ENCODE data around the gene PRR5. TPM values are rescaled to one million over a fixed set of nuclear protein-coding genes. Genes with fewer than 3 reads are reported as not detected.

The PRR5 gene
- total RNA-seq, 1 donor from 2014 or later = 17.2 TPM

DNA sequence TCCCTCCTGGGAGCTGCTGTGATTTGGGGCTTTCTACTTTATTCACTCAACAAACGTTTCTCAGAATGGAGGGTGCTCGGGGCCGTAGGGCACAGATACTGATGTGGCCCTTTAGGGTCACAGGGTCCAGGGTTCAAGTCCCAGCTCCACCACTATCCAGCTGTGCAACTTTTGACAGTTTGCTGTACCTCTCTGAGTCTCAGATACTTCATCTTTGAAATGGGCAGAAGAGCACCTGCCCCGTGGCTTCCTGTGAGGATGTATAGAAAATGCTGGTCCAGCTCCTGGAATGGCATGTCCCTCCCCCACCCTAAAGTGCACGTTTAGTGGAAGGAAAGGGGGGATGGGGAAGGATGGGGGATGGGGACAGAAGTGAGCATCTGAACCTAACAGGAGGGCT lies 21.9 kb upstream of the PRR5 start:
- Histone ChIP-seq H3K9me3 (ENCODE audit: control insufficient read depth in 3 of 3, low read length in 3 of 3) (no peaks in the 10 kb centered on the region), H3K4me3 (ENCODE audit: low read length in 3 of 3) (no peak overlapping the region), H3K9ac (ENCODE audit: low read depth in 1 of 3, low read length in 3 of 3) (no peak overlapping the region), H3K27ac (ENCODE audit: low read depth, low read length) (no peak overlapping the region), H3K4me1 (ENCODE audit: control insufficient read depth in 3 of 3, insufficient read depth in 3 of 3, low read length in 3 of 3) (peaks cover 4 to 14% (median 6%) of the 10 kb centered on the region in 3 donors), H3K27me3 (ENCODE audit: control insufficient read depth in 3 of 3, insufficient read depth in 3 of 3, low read length in 3 of 3) (peaks cover 0 to 8% (median 3%) of the 10 kb centered on the region in 3 donors), H3K36me3 (ENCODE audit: control insufficient read depth in 3 of 3, insufficient read depth in 3 of 3, low read length in 3 of 3) (no peaks in the 10 kb centered on the region)

GRCh38 chr22:44680481-44680894 lies 21.5 kb upstream of the PRR5 start:
- Histone ChIP-seq H3K9ac (ENCODE audit: low read depth in 1 of 3, low read length in 3 of 3) (no peak overlapping the region), H3K4me3 (ENCODE audit: low read length in 3 of 3) (no peak overlapping the region), H3K27me3 (ENCODE audit: control insufficient read depth in 3 of 3, insufficient read depth in 3 of 3, low read length in 3 of 3) (peaks cover 0 to 8% (median under 1%) of the 10 kb centered on the region in 3 donors), H3K27ac (ENCODE audit: low read depth, low read length) (no peak overlapping the region), H3K36me3 (ENCODE audit: control insufficient read depth in 3 of 3, insufficient read depth in 3 of 3, low read length in 3 of 3) (no peaks in the 10 kb centered on the region), H3K4me1 (ENCODE audit: control insufficient read depth in 3 of 3, insufficient read depth in 3 of 3, low read length in 3 of 3) (peaks cover 4 to 18% (median 7%) of the 10 kb centered on the region in 3 donors), H3K9me3 (ENCODE audit: control insufficient read depth in 3 of 3, low read length in 3 of 3) (no peaks in the 10 kb centered on the region)

DNA sequence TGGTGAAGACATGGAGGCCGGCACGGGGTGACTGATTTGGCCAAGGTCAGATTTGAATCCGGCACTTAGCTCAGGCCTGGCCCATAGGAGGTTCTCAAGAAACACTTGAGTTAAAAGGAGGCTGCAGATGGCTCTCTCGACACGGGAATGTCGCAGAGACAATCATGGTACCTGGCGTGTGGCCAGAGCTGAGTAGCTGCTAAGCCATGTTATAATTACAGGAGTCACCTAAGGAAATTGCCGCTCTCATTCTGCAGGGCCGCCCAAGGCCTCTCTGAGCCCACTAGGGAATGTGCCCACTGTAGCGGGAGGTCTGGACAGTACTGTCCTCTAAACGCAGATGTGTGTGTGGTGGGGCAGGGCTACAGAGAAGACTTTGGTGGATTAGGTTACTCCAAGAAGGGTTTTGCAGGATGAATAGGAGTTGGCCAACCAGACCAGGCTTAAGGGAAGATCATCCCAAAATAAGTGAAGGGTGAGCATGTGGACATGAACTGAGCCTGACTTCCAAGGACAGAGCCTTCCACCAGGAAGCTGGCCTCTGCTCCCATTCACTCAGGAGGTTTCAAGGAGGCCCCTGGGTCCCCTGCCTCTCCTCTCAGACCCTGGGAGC lies 19.3 kb upstream of the PRR5 start:
- Histone ChIP-seq H3K4me3 (ENCODE audit: low read length in 3 of 3) (no peak overlapping the region), H3K4me1 (ENCODE audit: control insufficient read depth in 3 of 3, insufficient read depth in 3 of 3, low read length in 3 of 3) (peaks cover 4 to 12% (median 6%) of the 10 kb centered on the region in 3 donors), H3K36me3 (ENCODE audit: control insufficient read depth in 3 of 3, insufficient read depth in 3 of 3, low read length in 3 of 3) (no peaks in the 10 kb centered on the region), H3K9me3 (ENCODE audit: control insufficient read depth in 3 of 3, low read length in 3 of 3) (no peaks in the 10 kb centered on the region), H3K9ac (ENCODE audit: low read depth in 1 of 3, low read length in 3 of 3) (no peak overlapping the region), H3K27ac (ENCODE audit: low read depth, low read length) (no peak overlapping the region), H3K27me3 (ENCODE audit: control insufficient read depth in 3 of 3, insufficient read depth in 3 of 3, low read length in 3 of 3) (no peaks in the 10 kb centered on the region)

DNA sequence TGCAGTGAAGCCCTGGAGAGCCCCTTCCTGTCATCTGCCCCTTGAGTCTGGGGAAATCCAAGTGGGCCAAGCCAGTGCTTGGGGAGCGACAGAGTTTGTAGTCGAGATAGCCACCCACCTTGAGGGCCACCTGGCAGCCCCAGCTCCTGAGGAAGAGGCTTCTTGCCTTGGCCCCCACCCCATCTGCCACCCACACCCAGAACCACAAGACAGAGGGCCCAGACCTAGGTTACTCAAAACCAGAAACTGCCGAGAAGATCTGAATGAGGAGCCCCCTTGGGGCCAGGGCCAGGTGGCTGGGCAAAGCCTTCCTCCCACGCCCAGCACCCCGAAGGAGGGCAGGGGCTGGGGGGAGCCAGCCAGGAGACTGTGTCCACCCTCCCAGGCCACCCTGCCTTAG lies 18.8 kb upstream of the PRR5 start:
- H3K27ac ChIP-seq (ENCODE audit: low read depth, low read length) = no peak overlapping the region
- no peaks in the 10 kb centered on the region for H3K36me3 ChIP-seq (ENCODE audit: control insufficient read depth in 3 of 3, insufficient read depth in 3 of 3, low read length in 3 of 3)
- no peak overlapping the region for H3K9ac ChIP-seq (ENCODE audit: low read depth in 1 of 3, low read length in 3 of 3)
- H3K27me3 ChIP-seq (ENCODE audit: control insufficient read depth in 3 of 3, insufficient read depth in 3 of 3, low read length in 3 of 3) = peaks cover 0 to 1% (median 0%) of the 10 kb centered on the region in 3 donors
- no peaks in the 10 kb centered on the region for H3K9me3 ChIP-seq (ENCODE audit: control insufficient read depth in 3 of 3, low read length in 3 of 3)
- peaks cover 4 to 12% (median 6%) of the 10 kb centered on the region in 3 donors for H3K4me1 ChIP-seq (ENCODE audit: control insufficient read depth in 3 of 3, insufficient read depth in 3 of 3, low read length in 3 of 3)
- H3K4me3 ChIP-seq (ENCODE audit: low read length in 3 of 3) = no peak overlapping the region

DNA sequence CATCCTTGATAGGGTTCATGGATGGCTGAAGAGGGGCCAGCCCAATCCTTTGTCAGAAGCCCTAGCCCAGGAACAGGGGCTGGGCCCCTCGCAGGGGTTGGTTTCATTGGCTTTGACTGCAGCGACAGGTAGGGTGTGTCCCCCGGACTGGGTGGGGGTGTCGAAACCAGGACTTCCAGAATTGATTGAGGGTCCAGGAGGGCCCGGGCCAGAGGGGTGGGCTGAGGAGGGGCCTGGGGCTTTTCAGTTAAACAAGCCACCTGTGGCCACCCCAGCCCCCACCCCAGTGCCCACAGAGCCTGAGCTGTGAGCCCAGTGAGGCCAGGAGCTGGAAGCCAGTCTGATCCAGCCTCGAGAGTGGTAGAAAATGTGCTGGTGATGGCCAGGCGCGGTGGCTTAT lies 18.1 kb upstream of the PRR5 start:
- peaks cover 4 to 12% (median 6%) of the 10 kb centered on the region in 3 donors for H3K4me1 ChIP-seq (ENCODE audit: control insufficient read depth in 3 of 3, insufficient read depth in 3 of 3, low read length in 3 of 3)
- H3K4me3 ChIP-seq (ENCODE audit: low read length in 3 of 3) = no peak overlapping the region
- no peak overlapping the region for H3K9ac ChIP-seq (ENCODE audit: low read depth in 1 of 3, low read length in 3 of 3)
- no peaks in the 10 kb centered on the region for H3K36me3 ChIP-seq (ENCODE audit: control insufficient read depth in 3 of 3, insufficient read depth in 3 of 3, low read length in 3 of 3)
- H3K9me3 ChIP-seq (ENCODE audit: control insufficient read depth in 3 of 3, low read length in 3 of 3) = no peaks in the 10 kb centered on the region
- H3K27ac ChIP-seq (ENCODE audit: low read depth, low read length) = no peak overlapping the region
- H3K27me3 ChIP-seq (ENCODE audit: control insufficient read depth in 3 of 3, insufficient read depth in 3 of 3, low read length in 3 of 3) = peaks cover 0 to 3% (median 0%) of the 10 kb centered on the region in 3 donors

- Histone ChIP-seq H3K27ac (ENCODE audit: low read depth, low read length) (no peak overlapping the region), H3K9ac (ENCODE audit: low read depth in 1 of 3, low read length in 3 of 3) (no peak overlapping the region)
Observed at GRCh38 chr22:44684506-44685383, 17.3 kb upstream of the PRR5 start.

GRCh38 chr22:44685384-44686056 lies 16.5 kb upstream of the PRR5 start:
- Histone ChIP-seq H3K9ac (ENCODE audit: low read depth in 1 of 3, low read length in 3 of 3) (no peak overlapping the region), H3K9me3 (ENCODE audit: control insufficient read depth in 3 of 3, low read length in 3 of 3) (no peaks in the 10 kb centered on the region), H3K36me3 (ENCODE audit: control insufficient read depth in 3 of 3, insufficient read depth in 3 of 3, low read length in 3 of 3) (no peaks in the 10 kb centered on the region), H3K27ac (ENCODE audit: low read depth, low read length) (no peak overlapping the region), H3K4me3 (ENCODE audit: low read length in 3 of 3) (no peak overlapping the region), H3K4me1 (ENCODE audit: control insufficient read depth in 3 of 3, insufficient read depth in 3 of 3, low read length in 3 of 3) (peaks cover 4 to 12% (median 6%) of the 10 kb centered on the region in 3 donors), H3K27me3 (ENCODE audit: control insufficient read depth in 3 of 3, insufficient read depth in 3 of 3, low read length in 3 of 3) (peaks cover 0 to 3% (median 0%) of the 10 kb centered on the region in 3 donors)

More at GRCh38 chr22:44684506-44685383, 17.3 kb upstream of the PRR5 start:
- no peaks in the 10 kb centered on the region for H3K9me3 ChIP-seq (ENCODE audit: control insufficient read depth in 3 of 3, low read length in 3 of 3)
- H3K4me3 ChIP-seq (ENCODE audit: low read length in 3 of 3) = no peak overlapping the region
- peaks cover 0 to 3% (median 0%) of the 10 kb centered on the region in 3 donors for H3K27me3 ChIP-seq (ENCODE audit: control insufficient read depth in 3 of 3, insufficient read depth in 3 of 3, low read length in 3 of 3)
- H3K36me3 ChIP-seq (ENCODE audit: control insufficient read depth in 3 of 3, insufficient read depth in 3 of 3, low read length in 3 of 3) = no peaks in the 10 kb centered on the region
- H3K4me1 ChIP-seq (ENCODE audit: control insufficient read depth in 3 of 3, insufficient read depth in 3 of 3, low read length in 3 of 3) = peaks cover 4 to 12% (median 6%) of the 10 kb centered on the region in 3 donors

DNA sequence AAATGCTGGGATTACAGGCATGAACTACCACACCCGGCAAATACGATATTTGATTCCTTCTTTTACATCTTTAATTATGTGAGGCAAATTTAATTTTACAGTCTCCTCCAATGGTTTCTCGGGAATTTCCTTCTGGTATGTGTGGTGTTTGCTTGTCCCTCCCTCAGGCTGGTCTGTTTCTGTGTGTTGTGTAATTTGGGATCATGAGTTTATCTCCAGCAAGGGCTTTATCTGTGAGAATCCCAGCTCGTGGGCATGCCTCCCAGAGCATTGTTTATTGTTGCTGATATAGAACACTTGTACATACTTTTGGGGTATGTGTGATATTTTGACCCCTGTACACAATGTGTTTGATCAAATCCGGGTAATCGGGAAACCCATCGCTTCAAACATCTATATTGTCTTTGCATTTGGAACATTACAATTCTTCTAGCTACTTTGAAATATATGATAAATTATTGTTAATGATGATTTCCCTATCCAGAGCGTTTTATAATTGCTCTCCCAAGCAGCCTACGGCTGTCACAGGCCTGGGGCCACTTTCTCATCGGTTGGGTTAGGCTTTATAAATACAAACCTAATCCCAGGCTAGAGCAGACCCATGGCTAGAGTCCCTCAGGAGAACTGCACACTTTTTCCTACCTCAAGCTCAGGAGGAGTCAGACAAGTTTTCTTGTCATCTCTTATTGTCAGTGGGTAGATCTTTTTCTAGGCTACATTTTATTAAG lies 15.0 kb upstream of the PRR5 start:
- no peak overlapping the region for H3K9ac ChIP-seq (ENCODE audit: low read depth in 1 of 3, low read length in 3 of 3)
- no peak overlapping the region for H3K27ac ChIP-seq (ENCODE audit: low read depth, low read length)
- no peaks in the 10 kb centered on the region for H3K9me3 ChIP-seq (ENCODE audit: control insufficient read depth in 3 of 3, low read length in 3 of 3)
- H3K36me3 ChIP-seq (ENCODE audit: control insufficient read depth in 3 of 3, insufficient read depth in 3 of 3, low read length in 3 of 3) = no peaks in the 10 kb centered on the region
- H3K27me3 ChIP-seq (ENCODE audit: control insufficient read depth in 3 of 3, insufficient read depth in 3 of 3, low read length in 3 of 3) = peaks cover 0 to 3% (median 0%) of the 10 kb centered on the region in 3 donors
- peaks cover 4 to 12% (median 6%) of the 10 kb centered on the region in 3 donors for H3K4me1 ChIP-seq (ENCODE audit: control insufficient read depth in 3 of 3, insufficient read depth in 3 of 3, low read length in 3 of 3)
- no peak overlapping the region for H3K4me3 ChIP-seq (ENCODE audit: low read length in 3 of 3)

- H3K9ac ChIP-seq (ENCODE audit: low read depth in 1 of 3, low read length in 3 of 3) = no peak overlapping the region
- H3K27me3 ChIP-seq (ENCODE audit: control insufficient read depth in 3 of 3, insufficient read depth in 3 of 3, low read length in 3 of 3) = peaks cover 0 to 3% (median 0%) of the 10 kb centered on the region in 3 donors
- H3K36me3 ChIP-seq (ENCODE audit: control insufficient read depth in 3 of 3, insufficient read depth in 3 of 3, low read length in 3 of 3) = no peaks in the 10 kb centered on the region
Observed at GRCh38 chr22:44689173-44689572, 12.8 kb upstream of the PRR5 start.

More at GRCh38 chr22:44689173-44689572, 12.8 kb upstream of the PRR5 start:
- no peak overlapping the region for H3K4me3 ChIP-seq (ENCODE audit: low read length in 3 of 3)
- H3K9me3 ChIP-seq (ENCODE audit: control insufficient read depth in 3 of 3, low read length in 3 of 3) = no peaks in the 10 kb centered on the region
- no peak overlapping the region for H3K27ac ChIP-seq (ENCODE audit: low read depth, low read length)
- H3K4me1 ChIP-seq (ENCODE audit: control insufficient read depth in 3 of 3, insufficient read depth in 3 of 3, low read length in 3 of 3) = peaks cover 4 to 12% (median 6%) of the 10 kb centered on the region in 3 donors
